ENCODE data around the gene HEXIM2. TPM values are rescaled to one million over a fixed set of nuclear protein-coding genes. Genes with fewer than 3 reads are reported as not detected.

HEXIM2 gene
- total RNA-seq, 1 experiment from 2014 or later: 4.5 TPM

- peak overlapping the region; percentile 77 for H3K27ac ChIP-seq (ENCODE audit: low read length)
- peaks cover 4% of the 10 kb centered on the region for H3K36me3 ChIP-seq (ENCODE audit: control insufficient read depth, insufficient read depth, low read length)
- peak overlapping the region; percentile 77 to 93 for H3K4me3 ChIP-seq (ENCODE audit: low read depth in 2 of 2, low read length in 2 of 2)
- H3K27me3 ChIP-seq (ENCODE audit: control insufficient read depth, insufficient read depth, low read length): no peaks in the 10 kb centered on the region
- ATAC-seq (no peak), DNase-seq (ENCODE audit: low read depth, low spot score) (no peak)
- intact Hi-C loops (cut with micrococcal nuclease; ENCODE audit: unreplicated experiment) (no loop called here), in situ Hi-C loops (cut with HindIII; ENCODE audit: low pct_unique_long_range_greater_than_20kb, low sequenced_read_pairs) (no loop called here)
- BruUV-seq (replicated peaks): no TSS peak
- POLR2A ChIA-PET: interaction anchor here (0.5 to 1.4 kb wide), 6 partner anchors 10 to 166 kb away, joined by 3 to 10 read pairs (median 5); partner anchors contain the start of genes HEXIM2 and MAP3K14
- CTCF ChIA-PET: interaction anchor here (4.4 to 5.5 kb wide), 2 partner anchors 16 to 47 kb away, joined by 31 to 40 read pairs; partner anchors contain the start of gene ACBD4
- TF ChIP-seq POLR2AphosphoS5 (IDR thresholded peaks at IDR 0.05; ENCODE audit: low read depth, low read length) (no peak), CTCF (IDR thresholded peaks at IDR 0.05) (no peak), REST (IDR thresholded peaks at IDR 0.05; ENCODE audit: insufficient read depth in 1 of 2, low read depth in 2 of 2, low read length in 1 of 2) (no peak), SIN3A (IDR thresholded peaks at IDR 0.05; ENCODE audit: borderline replicate concordance, insufficient read depth, low read depth, low read length) (no peak), TCF7L2 (IDR thresholded peaks at IDR 0.05; ENCODE audit: low read depth, low read length) (no peak)
- no peaks in the 10 kb centered on the region for H3K9me3 ChIP-seq (ENCODE audit: control insufficient read depth, insufficient read depth, low read depth, low read length)
- H3K4me1 ChIP-seq (ENCODE audit: control insufficient read depth, insufficient read depth, low read length): peaks cover 10% of the 10 kb centered on the region
Measured at GRCh38 chr17:45150911-45151809, 10.5 kb upstream of the HEXIM2 start.

GRCh38 chr17:45155029-45155428, 6.6 kb upstream of the HEXIM2 start:
- no peak overlapping the region for H3K27ac ChIP-seq (ENCODE audit: low read length)
- H3K36me3 ChIP-seq (ENCODE audit: control insufficient read depth, insufficient read depth, low read length): peaks cover under 1% of the 10 kb centered on the region
- DNase-seq (ENCODE audit: low read depth, low spot score) (no peak), ATAC-seq (no peak)
- BruUV-seq (replicated peaks): no TSS peak
- ChIA-PET POLR2A (no interaction called here), CTCF (interaction anchor here (0.8 to 0.9 kb wide), 2 partner anchors 40 to 43 kb away, joined by 4 to 5 read pairs; no protein-coding TSS in a partner anchor)
- H3K9me3 ChIP-seq (ENCODE audit: control insufficient read depth, insufficient read depth, low read depth, low read length): no peaks in the 10 kb centered on the region
- intact Hi-C loops (cut with micrococcal nuclease; ENCODE audit: unreplicated experiment): no loop called here
- TF ChIP-seq SIN3A (IDR thresholded peaks at IDR 0.05; ENCODE audit: borderline replicate concordance, insufficient read depth, low read depth, low read length) (no peak), TCF7L2 (IDR thresholded peaks at IDR 0.05; ENCODE audit: low read depth, low read length) (no peak), CTCF (IDR thresholded peaks at IDR 0.05) (no peak), POLR2AphosphoS5 (IDR thresholded peaks at IDR 0.05; ENCODE audit: low read depth, low read length) (no peak), REST (IDR thresholded peaks at IDR 0.05; ENCODE audit: insufficient read depth in 1 of 2, low read depth in 2 of 2, low read length in 1 of 2) (no peak)
- in situ Hi-C loops (cut with HindIII; ENCODE audit: low pct_unique_long_range_greater_than_20kb, low sequenced_read_pairs): no loop called here
- no peak overlapping the region for H3K4me3 ChIP-seq (ENCODE audit: low read depth in 2 of 2, low read length in 2 of 2)
- peaks cover 20% of the 10 kb centered on the region for H3K4me1 ChIP-seq (ENCODE audit: control insufficient read depth, insufficient read depth, low read length)
- H3K27me3 ChIP-seq (ENCODE audit: control insufficient read depth, insufficient read depth, low read length): no peaks in the 10 kb centered on the region
